Measurements from ENCODE around the gene NDRG2. TPM values are rescaled to one million over a fixed set of nuclear protein-coding genes. Genes with fewer than 3 reads are reported as not detected.
"Not testable (repeated sequence)": the region's sequence is repeated elsewhere in the genome, so short reads cannot be mapped to it uniquely, and the experiment has no call there.

Gene NDRG2
- total RNA-seq, 1 experiment from 2014 or later = 8.0 TPM

DNA sequence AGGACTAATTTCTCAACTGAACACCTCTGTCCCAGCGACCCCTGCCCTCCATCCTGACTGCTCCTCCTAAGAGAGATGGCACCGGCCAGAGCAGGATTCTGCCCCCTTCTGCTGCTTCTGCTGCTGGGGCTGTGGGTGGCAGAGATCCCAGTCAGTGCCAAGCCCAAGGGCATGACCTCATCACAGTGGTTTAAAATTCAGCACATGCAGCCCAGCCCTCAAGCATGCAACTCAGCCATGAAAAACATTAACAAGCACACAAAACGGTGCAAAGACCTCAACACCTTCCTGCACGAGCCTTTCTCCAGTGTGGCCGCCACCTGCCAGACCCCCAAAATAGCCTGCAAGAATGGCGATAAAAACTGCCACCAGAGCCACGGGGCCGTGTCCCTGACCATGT, 18.1 kb upstream of the NDRG2 start:
- no peaks in the 10 kb centered on the region for H3K36me3 ChIP-seq (ENCODE audit: insufficient read depth, low read length, poor library complexity, severe bottlenecking)
- intact Hi-C loops (cut with micrococcal nuclease; ENCODE audit: unreplicated experiment) = no loop called here
- DNase-seq (ENCODE audit: low spot score) = no peak
- POLR2A ChIA-PET (ENCODE audit: low non-redundant PET) = no interaction called here
- H3K27me3 ChIP-seq (replicated peaks; ENCODE audit: insufficient read depth, low read depth, low read length, poor library complexity) = no peaks in the 10 kb centered on the region
- no peaks in the 10 kb centered on the region for H3K4me1 ChIP-seq (ENCODE audit: insufficient read depth, low read length, poor library complexity, severe bottlenecking)
- H3K27ac ChIP-seq (ENCODE audit: low read depth, low read length, poor library complexity, severe bottlenecking) = no peak overlapping the region
- BruUV-seq (replicated peaks) = no TSS peak
- CTCF ChIA-PET = no interaction called here
- H3K9me3 ChIP-seq (ENCODE audit: low read depth, low read length, poor library complexity, severe bottlenecking) = no peaks in the 10 kb centered on the region
- no peak overlapping the region for H3K4me3 ChIP-seq (ENCODE audit: low read depth, low read length, poor library complexity, severe bottlenecking)
- TF ChIP-seq, protein P1, sequence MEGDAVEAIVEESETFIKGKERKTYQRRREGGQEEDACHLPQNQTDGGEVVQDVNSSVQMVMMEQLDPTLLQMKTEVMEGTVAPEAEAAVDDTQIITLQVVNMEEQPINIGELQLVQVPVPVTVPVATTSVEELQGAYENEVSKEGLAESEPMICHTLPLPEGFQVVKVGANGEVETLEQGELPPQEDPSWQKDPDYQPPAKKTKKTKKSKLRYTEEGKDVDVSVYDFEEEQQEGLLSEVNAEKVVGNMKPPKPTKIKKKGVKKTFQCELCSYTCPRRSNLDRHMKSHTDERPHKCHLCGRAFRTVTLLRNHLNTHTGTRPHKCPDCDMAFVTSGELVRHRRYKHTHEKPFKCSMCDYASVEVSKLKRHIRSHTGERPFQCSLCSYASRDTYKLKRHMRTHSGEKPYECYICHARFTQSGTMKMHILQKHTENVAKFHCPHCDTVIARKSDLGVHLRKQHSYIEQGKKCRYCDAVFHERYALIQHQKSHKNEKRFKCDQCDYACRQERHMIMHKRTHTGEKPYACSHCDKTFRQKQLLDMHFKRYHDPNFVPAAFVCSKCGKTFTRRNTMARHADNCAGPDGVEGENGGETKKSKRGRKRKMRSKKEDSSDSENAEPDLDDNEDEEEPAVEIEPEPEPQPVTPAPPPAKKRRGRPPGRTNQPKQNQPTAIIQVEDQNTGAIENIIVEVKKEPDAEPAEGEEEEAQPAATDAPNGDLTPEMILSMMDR (conservative IDR thresholded peaks at IDR 0.05; ENCODE audit: low read depth, low read length) = no peak
- TF ChIP-seq EZH2 (IDR thresholded peaks at IDR 0.05; ENCODE audit: borderline replicate concordance, low read depth, low read length, poor library complexity, severe bottlenecking) = no peak

DNA sequence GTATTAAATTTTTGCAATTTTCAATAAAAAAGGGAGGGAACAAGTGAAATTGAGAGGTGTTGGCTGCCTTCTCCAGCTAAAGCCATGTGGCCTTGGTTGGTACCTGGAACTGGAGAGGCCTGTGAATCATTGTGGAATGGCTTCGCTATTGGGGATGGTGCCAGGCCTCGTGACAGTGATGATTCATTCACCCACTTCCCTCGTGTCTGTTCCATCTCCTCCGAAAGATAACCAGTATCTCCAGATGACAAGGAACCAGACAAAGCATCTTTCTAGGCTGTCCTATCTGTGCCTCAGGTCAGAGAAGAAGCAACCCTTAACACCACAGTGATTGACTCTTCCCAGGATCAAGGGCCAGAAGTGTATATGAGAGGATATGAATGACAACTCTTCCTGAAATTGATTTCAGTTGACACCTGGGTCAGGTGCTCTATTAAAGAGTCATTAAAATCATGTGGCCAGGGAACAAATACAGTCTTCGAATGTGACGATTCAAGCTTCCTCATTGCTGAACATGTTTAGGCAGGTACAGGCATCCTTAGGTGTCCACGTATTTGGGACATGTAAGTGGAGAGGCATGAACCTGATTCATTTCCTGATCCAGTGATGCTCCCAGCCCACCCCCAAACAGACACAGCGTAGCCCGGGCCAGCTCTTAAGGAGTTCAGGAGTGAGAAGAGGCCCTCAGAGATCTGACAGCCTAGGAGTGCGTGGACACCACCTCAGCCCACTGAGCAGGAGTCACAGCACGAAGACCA, 17.0 kb upstream of the NDRG2 start, which contains the start of gene RNASE7:
Gene RNASE7 (plus strand): TSS at position 687 of the 758 bp plus-strand sequence. CDS start 631 bp downstream, outside the sequence.
- Histone ChIP-seq H3K27ac (ENCODE audit: low read depth, low read length, poor library complexity, severe bottlenecking) (no peak within 1 kb of the TSS), H3K4me3 (ENCODE audit: low read depth, low read length, poor library complexity, severe bottlenecking) (no peak within 1 kb of the TSS), H3K9me3 (ENCODE audit: low read depth, low read length, poor library complexity, severe bottlenecking) (no peaks in the 10 kb centered on the region), H3K4me1 (ENCODE audit: insufficient read depth, low read length, poor library complexity, severe bottlenecking) (no peaks in the 10 kb centered on the region), H3K36me3 (ENCODE audit: insufficient read depth, low read length, poor library complexity, severe bottlenecking) (no peaks in the 10 kb centered on the region), H3K27me3 (replicated peaks; ENCODE audit: insufficient read depth, low read depth, low read length, poor library complexity) (no peaks in the 10 kb centered on the region)
- no TSS peak for BruUV-seq (replicated peaks)
- no peak for DNase-seq (ENCODE audit: low spot score)
- intact Hi-C loops (cut with micrococcal nuclease; ENCODE audit: unreplicated experiment) = no loop called here
- TF ChIP-seq EZH2 (IDR thresholded peaks at IDR 0.05; ENCODE audit: borderline replicate concordance, low read depth, low read length, poor library complexity, severe bottlenecking) = no peak
- TF ChIP-seq, protein P1 (conservative IDR thresholded peaks at IDR 0.05; ENCODE audit: low read depth, low read length) = no peak
- ChIA-PET CTCF (no interaction called here), POLR2A (ENCODE audit: low non-redundant PET) (no interaction called here)

DNA sequence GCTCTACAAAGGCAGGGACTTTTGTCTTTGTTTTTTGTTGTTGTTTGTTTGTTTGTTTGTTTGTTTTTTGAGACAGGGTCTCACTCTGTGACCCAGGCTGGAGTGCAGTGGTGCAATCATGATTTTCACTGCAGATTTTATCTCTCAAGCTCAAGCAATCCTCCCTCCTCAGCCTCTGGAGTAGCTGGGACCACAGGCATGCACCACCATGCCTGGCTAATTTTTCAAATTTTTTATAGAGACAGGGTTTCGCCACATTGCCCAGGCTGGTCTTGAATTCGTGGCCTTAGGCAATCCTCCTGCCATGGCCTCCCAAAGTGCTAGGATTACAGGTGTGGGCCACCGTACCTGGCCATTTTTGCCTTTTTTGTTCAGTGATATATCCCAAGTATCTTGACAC, 16.1 kb upstream of the NDRG2 start:
- H3K4me3 ChIP-seq (ENCODE audit: low read depth, low read length, poor library complexity, severe bottlenecking); DNase-seq (ENCODE audit: low spot score); BruUV-seq (replicated peaks); POLR2A ChIA-PET (ENCODE audit: low non-redundant PET); H3K4me1 ChIP-seq (ENCODE audit: insufficient read depth, low read length, poor library complexity, severe bottlenecking); H3K27ac ChIP-seq (ENCODE audit: low read depth, low read length, poor library complexity, severe bottlenecking); H3K36me3 ChIP-seq (ENCODE audit: insufficient read depth, low read length, poor library complexity, severe bottlenecking); H3K27me3 ChIP-seq (replicated peaks; ENCODE audit: insufficient read depth, low read depth, low read length, poor library complexity); H3K9me3 ChIP-seq (ENCODE audit: low read depth, low read length, poor library complexity, severe bottlenecking): not testable (repeated sequence)
- CTCF ChIA-PET = interaction anchor here (0.9 to 2.0 kb wide), 3 partner anchors 26 to 36 kb away, joined by 3 to 44 read pairs (median 4); no protein-coding TSS in a partner anchor
- intact Hi-C loops (cut with micrococcal nuclease; ENCODE audit: unreplicated experiment) = loop anchor here (1.0 kb wide), 1 partner anchor 27 kb away; no protein-coding TSS in a partner anchor
